NCI-H526 treated with DMSO at 0.1 percent for 48 hours (cell line): ENCODE measurements around the gene GMPR.

Source experiments
- DNase-seq: peaks from one replicate; lab custom pipeline; 2025; lab: John Stamatoyannopoulos, UW

GMPR gene

DNA sequence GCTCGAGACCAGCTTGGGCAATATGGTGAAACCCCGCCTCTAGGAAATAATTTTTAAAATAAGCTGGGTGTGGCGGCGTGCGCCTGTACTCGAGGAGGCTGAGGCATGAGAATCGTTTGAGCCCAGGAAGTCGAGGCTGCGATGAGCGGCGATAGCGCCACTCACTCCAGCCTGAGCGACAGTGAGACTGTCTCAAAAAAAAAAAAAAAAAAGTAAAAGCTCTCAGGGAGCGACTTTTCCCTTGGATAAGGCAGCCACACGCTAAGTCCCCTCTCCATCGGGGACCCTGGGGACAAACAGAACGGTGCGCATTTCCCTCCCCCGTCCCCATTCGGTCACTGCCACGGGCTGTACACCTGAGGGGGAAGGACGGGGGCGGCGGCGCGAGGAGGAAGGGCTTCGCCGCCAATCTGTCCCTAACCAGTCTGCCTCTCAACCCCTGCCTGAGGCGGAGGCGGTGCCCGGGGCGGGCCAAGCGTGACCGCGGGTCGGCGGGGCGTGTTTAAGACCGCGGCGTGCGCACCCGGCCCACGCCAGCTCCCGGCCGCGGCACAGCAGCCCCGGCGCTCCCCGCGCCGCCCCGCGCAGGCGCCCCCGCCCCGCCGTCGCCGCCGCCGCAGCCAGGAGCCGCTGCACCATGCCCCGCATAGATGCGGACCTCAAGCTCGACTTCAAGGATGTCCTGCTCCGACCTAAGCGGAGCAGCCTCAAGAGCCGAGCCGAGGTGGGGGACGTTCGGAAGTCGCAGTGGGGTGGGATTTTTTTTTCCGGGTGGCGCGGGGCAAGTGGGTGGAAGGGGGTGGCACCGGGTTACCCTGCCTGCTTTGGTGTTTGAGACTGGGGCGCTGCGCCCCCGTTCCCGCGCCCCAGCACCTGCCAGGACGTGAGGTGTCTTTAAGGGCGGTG lies at the start of gene GMPR:
GMPR (plus strand) TSS at position 531 of the 906 bp plus-strand sequence; CDS start at position 638, 107 bp downstream.
- DNase-seq = peak; percentile 34

DNA sequence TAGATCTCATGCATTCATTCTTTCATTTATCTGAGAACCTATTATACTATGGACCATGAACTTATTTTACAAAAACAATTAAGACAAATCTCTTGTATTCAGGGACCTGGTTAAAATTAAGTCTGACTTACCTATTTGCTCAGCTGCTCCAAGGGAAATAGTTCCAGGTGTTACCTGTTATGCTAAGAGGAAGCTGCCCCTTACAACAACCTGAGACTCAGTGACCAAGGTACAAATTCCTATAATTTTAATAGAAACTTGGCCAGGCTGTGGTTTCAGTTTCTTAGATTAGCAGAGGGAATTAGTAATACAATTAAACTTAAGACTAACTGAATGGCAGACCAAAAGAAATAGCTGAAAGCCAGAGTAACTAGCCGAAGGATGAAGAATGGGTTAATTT lies 48.2 kb upstream of the GMPR start:
- DNase-seq = no peak

DNA sequence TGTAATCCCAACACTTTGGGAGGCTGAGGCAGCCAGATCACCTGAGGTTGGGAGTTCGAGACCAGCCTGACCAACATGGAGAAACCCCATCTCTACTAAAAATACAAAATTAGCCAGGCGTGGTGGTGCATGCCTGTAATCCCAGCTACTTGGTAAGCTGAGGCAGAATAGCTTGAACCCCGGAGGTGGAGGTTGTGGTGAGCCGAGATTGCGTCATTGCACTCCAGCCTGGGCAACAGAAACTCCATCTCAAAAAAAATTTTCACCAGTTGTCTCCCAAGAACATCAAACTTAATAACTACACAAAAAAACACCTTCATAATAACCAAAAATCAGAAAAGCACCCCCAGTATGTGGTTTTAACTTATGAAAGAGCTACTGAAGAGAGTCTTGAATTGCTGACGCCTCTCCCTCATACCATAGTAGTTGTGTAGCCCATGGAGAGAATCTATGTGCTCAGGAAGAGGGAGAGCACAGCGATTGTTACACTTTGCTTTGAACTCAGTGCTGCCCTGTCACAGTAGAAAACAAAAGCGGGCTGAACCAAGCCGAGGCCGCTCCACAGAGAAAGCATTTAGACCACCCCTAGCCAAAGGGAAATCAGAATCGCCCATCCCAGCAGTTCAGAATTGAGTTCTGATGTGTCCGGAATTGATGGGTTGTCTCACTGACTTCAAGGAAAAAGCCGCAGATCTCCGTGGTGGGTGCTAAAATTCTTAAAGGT lies 42.0 kb upstream of the GMPR start:
- DNase-seq = no peak

DNA sequence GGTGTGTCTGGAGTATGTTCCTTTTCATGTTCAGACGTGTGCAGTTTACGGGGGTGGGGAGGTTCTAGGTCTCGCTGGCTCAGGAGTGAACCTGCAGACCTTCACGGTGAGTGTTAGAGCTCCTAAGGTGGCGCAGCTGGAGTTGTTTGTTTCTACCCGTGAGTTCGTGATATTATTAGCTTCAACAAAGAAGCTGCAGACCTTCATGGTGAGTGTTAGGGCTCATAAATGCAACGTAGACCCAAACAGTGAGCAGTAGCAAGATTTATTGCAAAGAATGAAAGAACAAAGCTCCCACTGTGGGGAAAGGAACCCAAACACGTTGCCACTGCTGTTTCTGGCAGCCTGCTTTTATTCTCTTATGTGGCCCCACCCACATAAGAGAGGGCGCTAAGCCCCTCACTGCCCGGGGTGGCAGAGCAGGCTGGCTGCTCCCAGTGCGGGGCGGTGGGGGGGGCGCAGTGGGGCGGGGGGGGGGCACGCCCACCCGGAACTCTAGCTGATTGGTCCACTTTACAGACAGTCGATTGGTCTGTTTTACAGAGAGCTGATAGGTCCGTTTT lies 41.3 kb upstream of the GMPR start:
- DNase-seq = no peak

DNA sequence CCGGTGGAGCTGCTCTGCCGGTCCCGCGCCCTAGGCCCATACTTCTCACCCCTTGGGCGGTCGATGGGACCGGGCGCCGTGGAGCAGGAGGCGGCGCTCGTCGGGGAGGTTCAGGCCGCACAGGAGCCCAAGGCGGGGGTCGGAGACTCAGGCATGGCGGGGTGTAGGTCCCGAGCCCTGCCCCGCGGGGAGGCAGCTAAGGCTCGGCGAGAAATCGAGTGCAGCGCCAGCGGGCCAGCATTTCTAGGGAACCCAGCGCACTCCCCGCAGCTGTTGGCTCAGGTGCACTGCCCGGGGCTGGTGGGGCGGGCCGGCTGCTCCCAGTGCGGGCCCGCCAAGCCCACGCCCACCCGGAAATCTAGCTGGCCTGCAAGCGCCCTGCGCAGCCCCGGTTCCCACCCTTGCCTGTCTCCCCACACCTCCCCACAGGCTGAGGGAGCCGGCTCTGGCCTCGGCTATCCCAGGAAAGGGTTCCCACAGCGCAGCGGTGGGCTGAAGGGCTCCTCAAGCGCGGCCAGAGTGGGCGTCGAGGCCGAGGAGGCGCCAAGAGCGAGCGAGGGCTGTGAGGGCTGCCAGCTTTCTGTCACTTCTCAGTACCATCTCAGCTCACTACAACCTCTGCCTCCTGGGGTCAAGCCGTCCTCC lies 40.2 kb upstream of the GMPR start:
- no peak for DNase-seq

DNA sequence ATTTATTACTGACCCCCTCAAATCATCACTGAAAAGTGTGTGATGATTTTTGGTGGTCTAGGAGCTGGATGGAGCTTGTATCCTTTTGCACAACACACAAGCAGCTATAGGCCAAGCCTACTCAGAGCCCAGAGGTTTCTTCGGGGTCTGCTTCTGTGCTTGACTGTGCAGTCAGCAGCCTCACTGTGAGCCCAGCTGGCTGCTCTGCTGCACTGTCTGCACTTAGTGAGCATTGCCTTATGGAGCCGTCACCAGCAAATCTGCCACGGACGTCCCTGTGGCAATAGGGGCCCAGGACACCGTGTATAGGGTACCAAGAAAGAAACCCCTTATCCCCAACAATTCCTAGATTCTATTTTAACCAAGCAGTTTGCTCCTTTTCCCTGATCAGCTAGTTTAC lies 38.6 kb upstream of the GMPR start:
- DNase-seq = no peak

DNA sequence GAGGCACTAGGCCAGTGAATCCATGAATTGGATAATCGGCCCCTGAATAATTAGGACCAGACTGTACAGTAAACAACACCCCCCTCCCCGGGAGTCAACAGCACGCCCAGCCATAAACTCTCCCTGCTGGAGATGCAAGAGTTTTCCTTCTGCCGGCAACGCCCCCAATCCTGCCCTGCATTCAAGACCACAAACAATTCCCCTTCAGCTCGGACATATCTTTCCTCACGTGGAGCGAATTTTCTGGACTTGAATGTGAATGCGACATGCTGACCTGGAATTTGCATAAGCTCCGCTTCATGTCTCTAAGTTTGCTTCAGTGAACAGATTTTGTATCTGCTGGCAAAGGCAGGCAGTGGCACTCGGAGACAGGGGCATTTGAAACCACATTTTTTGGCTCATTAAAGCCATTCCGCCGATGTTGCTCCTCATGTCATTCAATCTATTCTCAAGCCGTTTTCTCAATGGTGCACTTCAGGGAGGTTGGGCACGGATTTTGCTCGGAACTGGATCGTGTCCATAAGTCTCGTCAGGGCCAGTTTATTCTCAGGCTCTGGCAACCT lies 38.0 kb upstream of the GMPR start:
- no peak for DNase-seq

DNA sequence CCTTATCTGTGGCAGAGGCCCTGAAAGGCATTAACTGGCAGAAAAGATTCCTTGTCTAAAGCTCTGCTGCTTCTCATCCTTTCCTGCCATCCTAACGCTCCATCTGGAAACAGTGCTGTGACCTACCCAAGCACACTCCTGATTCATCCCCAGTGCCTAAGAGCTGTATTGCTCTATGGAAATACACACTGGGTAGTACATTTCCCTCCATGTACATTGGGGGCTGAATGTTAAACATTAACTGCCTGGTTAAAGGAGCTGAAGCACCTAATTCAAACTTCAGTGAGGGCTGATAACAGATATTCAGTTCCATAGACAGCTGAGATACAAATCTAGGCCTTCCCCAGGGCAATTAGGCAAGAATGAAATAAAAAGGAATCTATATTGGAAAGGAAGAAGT lies 36.7 kb upstream of the GMPR start:
- no peak for DNase-seq

DNA sequence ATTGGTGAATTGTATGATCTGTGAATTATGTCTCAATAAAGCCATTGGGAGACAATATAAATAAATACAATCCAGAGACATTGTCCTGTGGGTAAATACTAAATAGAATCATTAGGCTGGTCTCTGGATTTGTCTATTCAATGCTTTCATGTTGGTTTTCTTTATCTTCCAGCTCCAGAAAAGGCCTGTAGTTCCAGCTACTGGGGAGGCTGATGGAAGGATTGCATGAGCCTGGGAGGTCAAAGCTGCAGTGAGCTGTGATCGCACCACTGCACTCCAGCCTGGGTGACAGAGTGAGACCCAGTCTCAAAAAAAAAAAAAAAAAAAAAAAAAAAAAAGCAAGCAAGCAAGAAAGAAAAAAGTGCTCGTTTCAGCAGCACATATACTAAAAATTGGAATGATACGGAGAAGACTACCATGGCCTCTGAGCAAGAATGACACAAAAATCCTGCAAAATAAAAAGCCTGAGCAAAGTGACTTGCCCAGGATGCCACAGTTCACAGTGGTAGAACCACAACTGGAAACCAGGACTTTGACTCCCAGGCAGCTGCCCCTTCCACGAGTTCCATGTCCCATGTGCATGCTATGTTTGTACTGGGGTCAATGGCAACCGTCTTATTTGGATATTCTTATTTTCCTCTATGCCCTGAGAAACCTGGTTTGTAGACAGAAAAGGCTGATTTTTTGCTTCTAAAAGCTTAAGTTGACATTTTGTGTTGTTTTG lies 33.6 kb upstream of the GMPR start:
- no peak for DNase-seq

DNA sequence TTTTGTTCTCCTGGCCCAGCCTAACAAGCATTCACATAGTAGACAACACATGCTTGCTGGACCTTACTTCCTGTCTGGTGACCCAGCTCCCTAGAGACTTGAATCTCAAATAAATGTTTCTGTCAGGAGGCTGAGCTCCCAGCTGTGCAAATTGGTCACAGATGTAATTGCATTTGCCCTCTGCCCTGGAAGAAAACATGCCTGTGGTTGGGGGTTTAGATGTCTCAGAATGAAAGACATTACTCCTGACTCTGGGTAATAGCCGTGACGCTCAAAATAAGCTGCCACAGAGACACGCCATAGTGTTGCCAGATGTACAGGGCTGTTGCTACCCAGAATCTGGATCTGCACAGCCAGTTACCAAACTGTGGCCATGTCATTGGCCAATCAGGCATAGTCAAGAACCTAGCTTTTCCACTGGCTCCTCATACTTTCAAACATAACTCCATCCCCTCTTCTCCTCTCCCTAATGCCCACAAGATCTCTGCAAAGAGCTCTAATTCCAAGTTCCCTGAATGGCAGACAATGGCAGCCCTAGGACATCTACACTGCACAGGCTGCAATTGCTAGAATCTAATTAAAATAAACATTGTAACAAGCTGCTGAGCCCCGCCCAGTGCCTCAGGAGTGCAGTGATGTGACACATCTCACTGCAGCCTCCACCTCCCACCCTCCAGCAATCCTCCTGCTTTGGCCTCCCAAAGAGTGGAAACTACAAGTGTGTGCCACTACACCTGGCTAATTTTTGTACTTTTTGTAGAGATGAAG lies 32.8 kb upstream of the GMPR start:
- peak; percentile 37 for DNase-seq

DNA sequence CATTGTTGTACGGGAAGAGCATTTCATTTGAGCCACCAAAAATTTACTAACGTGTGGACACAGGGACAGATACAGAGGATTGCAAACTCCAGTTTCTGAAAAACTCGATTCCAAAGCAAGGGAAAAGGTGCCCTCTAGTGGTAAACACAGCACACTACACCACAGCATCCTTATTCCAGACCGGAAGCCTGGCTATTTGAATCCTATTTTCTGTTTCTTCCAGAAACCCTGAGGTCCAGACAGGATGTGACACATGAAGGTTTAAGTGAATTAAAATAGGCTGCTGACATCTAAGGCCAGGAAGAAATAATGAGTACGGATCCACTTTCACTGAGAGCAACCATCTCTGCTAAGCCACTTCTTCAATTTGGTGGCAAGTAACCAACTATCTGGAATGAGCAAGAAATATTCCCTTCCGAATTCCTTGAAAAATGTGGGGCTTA lies 31.8 kb upstream of the GMPR start:
- DNase-seq = peak; percentile 54

DNA sequence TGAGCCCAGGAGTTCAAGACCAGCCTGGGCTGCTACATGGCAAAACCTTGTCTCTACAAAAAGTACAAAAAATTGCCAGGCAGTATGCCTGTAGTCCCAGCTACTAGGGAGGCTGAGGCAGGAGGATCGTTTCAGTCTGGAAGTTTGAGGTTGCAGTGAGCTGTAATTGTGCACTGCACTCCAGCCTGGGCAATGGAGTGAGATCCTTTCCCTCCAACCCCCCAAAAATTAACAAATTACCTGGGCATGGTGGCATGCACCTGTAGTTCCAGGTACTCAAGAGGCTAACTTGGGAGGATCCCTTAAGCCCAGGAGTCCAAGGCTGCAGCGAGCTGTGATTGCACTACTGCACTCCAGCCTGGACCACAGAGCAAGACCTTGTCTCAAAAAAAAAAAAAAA lies 29.4 kb upstream of the GMPR start:
- DNase-seq = no peak

DNA sequence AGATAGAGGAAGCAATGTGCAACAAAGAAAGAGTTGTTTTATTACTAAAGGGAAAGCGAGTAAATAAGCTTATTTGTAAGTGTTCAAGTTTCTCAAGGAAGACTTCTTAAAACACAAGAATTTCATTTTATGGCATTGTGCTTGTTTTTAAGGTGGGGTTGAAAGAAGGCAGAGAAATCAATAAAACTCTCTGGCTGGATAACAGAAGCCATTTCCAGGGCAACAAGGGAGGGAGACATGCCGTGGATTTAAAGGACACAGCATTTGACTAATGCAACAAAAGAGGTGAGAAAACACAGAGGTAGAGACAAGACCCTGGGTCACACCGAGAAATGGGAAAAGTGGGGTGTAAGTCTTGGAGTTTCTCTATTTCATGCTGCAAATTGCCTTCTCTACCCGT lies 28.8 kb upstream of the GMPR start:
- no peak for DNase-seq

DNA sequence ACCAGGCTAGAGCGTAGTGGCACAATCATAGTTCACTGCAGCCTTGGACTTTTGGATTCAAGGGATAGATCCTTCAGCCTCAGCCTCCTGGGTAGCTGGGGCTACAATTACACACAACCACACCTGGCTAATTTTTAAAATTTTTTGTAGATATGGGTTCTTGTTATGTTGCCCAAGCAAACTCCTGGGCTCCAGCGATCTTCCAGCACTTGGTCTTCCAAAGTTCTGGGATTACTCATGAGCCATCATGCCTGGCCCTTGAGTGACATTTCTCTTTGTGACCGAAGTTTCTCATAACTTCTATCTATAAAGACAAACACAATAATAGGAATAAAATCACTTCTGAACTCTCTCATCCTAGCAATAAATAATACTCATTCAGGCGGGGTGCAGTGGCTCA lies 26.1 kb upstream of the GMPR start:
- no peak for DNase-seq

DNA sequence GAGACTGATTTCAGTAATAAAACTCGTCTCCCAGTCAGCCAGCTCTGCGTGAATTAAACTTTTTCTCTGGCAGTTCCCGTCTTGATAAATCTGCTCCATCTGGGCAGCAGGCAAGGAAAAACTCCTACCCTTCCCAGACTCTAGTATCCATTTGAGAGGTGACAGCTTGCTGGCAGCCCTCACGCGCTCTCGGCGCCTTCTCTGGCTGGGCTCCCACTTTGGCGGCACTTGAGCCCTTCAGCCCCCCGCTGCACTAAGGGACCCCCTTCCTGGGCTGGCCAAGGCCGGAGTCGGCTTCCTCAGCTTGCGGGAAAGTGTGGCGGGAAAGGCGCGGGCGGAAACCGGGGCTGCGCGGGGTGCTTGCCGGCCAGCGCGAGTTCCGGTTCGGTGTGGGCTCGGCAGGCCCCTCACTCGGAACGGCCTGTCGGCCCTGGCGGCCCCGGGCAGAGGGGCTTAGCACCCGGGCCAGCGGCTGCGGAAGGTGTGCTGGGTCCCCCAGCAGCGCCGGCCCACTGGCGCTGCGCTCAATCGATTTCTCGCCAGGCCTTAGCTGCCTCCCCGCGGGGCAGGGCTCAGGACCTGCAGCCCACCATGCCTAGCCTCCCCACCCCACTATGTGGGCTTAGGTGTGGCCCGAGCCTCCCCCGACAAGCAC lies 21.8 kb upstream of the GMPR start:
- no peak for DNase-seq

DNA sequence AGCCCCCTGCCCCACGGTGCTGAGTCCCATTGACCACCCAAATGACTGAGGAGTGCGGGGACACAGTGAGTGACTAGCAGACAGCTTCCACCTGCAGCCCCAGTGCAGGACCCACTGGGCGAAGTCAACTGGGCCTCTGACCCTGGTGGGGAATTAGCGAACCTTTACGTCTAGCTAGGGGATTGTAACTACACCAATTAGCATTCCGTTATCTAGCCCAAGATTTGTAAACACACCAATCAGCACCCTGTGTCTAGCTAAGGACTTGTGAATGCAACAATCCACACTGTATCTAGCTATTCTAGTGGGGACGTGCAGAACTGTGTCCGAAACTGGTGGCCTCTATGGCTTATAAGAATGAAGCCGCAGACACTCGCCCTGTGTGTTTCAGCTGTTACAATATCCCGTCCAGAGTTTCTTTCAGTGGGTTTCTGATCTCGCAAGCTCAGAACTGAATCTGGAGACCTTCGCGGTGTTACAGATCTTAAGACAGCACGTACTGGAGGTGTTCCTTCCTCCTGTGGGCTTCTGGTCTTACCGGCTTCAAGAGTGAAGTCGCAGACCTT lies 21.1 kb upstream of the GMPR start:
- no peak for DNase-seq

DNA sequence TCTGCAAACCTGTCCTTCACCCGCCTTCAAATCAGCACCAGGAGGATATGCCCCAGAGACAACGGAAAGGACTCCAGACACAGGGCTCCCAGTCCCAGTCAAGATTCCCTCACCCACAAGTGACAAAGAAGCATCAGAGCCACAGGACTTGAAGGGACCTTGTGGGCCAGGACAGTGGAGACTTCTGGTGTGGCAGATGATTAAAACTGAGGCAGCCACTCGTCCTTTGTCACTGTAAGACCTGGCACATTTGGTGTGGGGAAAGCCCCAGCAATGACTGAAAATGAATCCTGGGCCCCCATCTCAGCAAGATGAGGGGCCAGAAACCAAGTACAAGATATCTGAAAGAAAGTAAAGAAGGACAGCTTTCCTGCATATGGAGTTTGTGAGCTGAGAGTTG lies 15.6 kb upstream of the GMPR start:
- no peak for DNase-seq

DNA sequence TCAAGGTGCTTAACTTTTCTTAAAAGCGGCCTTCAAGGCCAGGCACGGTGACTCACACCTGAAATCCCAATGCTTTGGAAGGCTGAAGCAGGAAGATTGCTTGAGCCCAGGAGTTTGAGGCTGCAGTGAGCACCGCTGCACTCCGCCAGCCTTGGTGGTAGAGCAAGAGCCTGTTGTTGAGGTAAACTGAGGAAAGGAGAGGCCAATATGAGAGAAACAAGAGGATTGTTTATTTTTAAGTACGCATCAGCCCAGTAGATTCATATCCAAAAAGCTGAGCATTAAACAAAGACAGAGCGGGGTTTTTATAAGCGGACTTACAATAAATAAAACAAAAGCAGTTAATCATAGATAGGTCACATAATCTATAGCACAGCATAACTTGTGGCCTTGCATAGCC lies 15.0 kb upstream of the GMPR start:
- DNase-seq = no peak

DNA sequence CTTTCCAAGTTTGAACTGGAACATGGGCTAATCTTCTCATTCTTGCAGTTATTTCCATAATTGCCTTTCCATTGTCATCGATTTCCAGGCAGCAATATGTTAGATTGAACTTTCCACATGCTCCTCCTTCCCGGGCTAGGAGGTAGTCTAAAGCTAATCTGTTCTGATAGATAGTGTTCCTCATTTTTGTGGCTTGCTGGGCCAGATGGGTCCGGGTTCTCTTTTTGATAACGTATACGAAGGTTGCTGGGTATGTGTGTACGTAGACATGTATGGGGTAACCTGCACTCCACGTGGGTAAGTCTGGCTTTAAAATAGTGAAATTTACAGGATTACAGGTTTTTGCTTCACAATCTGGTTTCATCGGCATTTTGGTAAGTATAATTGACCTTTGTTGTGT lies 14.0 kb upstream of the GMPR start:
- DNase-seq = no peak
